Activated CD4-positive, alpha-beta memory T cell treated with anti-CD3 and anti-CD28 coated beads for 36 hours (primary cell): ENCODE data around the gene SLMAP. TPM values are rescaled to one million over a fixed set of nuclear protein-coding genes. Genes with fewer than 3 reads are reported as not detected.

Experiments
- CTCF ChIA-PET: fragments of 350-600 bp; sonication (Branson Sonifier 250); formaldehyde crosslinking; loops from one replicate; lab custom pipeline; 2021; ENCODE audit warnings: antibody characterized with exemption, inconsistent platforms; lab: Charles Lee
- POLR2A ChIA-PET: fragments of 350-600 bp; sonication (Branson Sonifier 250); formaldehyde crosslinking; loops from one replicate; lab custom pipeline; 2021; ENCODE audit warnings: antibody characterized with exemption; lab: Charles Lee
- DNase-seq: peaks from one replicate; pipeline ENCODE4 v3.0.0-alpha.2; 2020
- H3K27ac Mint-ChIP-seq: one replicate; pipeline ENCODE4 v1.8.0; 2021; ENCODE audit warnings: mixed read lengths
- H3K27me3 Mint-ChIP-seq: one replicate; pipeline ENCODE4 v1.8.0; 2021; ENCODE audit warnings: mixed read lengths
- H3K36me3 Mint-ChIP-seq: one replicate; pipeline ENCODE4 v1.8.0; 2021; ENCODE audit warnings: mixed read lengths
- H3K4me1 Mint-ChIP-seq: one replicate; pipeline ENCODE4 v1.8.0; 2021; ENCODE audit warnings: low read depth, mixed read lengths
- H3K4me3 Mint-ChIP-seq: one replicate; pipeline ENCODE4 v1.8.0; 2021; ENCODE audit warnings: mild to moderate bottlenecking, mixed read lengths
- H3K9me3 Mint-ChIP-seq: one replicate; pipeline ENCODE4 v1.8.0; 2021; ENCODE audit warnings: mixed read lengths
- intact Hi-C: fragments of 100-400 bp; cut with micrococcal nuclease; formaldehyde crosslinking; loops from one replicate; pipeline ENCODE4 v1.15.1; 2023
- total RNA-seq, 2 experiments: library from RNA; stranded (reverse); gene quantifications; one replicate each; pipeline ENCODE4 v1.2.3, GENCODE V29; 2021

The SLMAP gene
- total RNA-seq, 2 experiments from 2014 or later, result 42.5 to 43.9 TPM

DNA sequence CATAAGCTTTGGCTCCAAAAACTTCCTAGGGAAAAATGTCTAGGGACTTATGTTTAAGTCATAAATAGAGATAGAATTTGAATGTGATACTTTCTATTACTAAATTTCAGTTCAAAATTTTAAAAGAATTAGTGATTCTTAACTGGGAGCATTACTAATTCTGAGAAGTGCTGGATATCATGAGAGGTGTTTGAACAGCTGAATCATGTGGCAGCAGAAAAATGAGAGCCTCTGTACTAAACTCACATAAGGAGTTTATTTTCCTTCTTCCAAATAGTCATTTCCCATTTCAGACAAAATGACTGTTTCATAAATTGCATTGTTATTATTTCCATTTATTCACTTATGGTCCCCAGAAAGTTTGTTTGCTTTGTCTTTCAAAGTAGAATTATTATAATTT, 62.7 kb downstream of the SLMAP start:
- intact Hi-C loops, result loop anchor here (5.0 kb wide), 2 partner anchors 61 to 126 kb away; partner anchors contain the start of genes DENND6A and SLMAP
- Mint-ChIP-seq H3K27ac (no peak overlapping the region), H3K36me3 (no peaks in the 10 kb centered on the region), H3K4me1 (peaks cover 36% of the 10 kb centered on the region), H3K9me3 (no peaks in the 10 kb centered on the region), H3K27me3 (no peaks in the 10 kb centered on the region), H3K4me3 (no peak overlapping the region)
- CTCF ChIA-PET, result no interaction called here
- POLR2A ChIA-PET, result interaction anchor here (0.6 kb wide), 1 partner anchor 13 kb away, joined by 3 read pairs; no protein-coding TSS in a partner anchor
- DNase-seq, result no peak

DNA sequence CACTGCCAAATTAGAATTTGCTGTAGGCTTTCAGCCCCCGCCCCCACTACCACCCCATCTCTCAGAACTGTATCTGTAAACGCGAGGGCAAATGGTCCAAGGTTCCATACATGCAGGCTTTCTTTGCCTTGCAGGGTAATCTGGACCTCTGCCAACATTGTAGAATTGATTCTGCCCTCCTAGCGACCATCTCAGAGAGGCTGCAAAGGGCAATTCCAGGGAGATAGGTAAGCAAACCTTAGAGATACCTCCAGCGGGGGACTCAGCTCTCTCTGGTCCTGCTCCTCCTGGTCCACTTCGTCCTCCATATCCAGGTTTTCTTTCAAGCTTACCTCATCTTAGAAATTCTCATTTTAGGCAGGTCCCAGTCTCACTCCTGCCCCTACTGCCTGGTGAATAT, 64.4 kb downstream of the SLMAP start:
- Mint-ChIP-seq H3K4me1 (peaks cover 25% of the 10 kb centered on the region), H3K4me3 (no peak overlapping the region), H3K9me3 (no peaks in the 10 kb centered on the region), H3K36me3 (no peaks in the 10 kb centered on the region), H3K27me3 (no peaks in the 10 kb centered on the region), H3K27ac (no peak overlapping the region)
- ChIA-PET CTCF (no interaction called here), POLR2A (no interaction called here)
- DNase-seq, result no peak
- intact Hi-C loops, result loop anchor here (2.0 to 10.0 kb wide), 2 partner anchors 16 to 426 kb away; no protein-coding TSS in a partner anchor

DNA sequence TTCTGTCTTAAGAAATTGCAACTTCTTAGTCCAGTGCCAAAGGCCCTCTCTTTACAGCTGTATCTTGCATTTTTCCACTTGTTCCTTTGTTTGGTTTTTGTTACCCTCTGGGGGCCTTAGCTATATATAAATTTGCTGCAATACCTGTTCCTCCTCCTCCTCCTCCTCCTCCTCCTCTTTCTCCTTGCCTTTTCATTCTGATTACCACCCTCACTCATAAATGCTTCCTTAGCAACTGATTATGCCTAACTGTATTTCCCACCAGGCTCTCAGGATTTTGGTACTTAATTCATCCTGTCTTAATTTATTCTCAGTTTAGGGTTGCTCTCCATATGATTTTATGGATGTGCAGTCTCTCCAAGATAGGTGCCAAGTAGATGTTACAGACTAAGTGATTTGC, 65.7 kb downstream of the SLMAP start:
- POLR2A ChIA-PET, result no interaction called here
- intact Hi-C loops, result loop anchor here (2.0 to 10.0 kb wide), 2 partner anchors 17 to 427 kb away; no protein-coding TSS in a partner anchor
- no peaks in the 10 kb centered on the region for H3K36me3 Mint-ChIP-seq

DNA sequence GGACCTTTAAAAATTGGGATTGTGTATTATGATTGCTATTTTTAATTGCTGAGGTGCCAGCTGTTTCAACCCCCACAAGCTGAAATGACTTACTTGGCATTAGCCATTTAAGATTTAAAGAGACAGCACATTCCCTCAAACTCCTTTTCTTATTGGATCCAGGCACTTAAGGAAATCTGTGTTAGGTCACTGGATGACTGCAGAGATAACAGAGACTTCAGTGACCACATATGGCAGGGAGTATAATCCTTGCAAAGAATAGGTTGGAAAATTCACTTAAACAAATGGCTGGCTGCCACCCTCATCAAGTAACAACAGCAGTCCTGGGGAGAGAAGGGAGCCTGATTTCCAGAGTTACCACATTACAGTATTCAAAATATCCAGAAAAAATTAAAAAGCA, 66.6 kb downstream of the SLMAP start:
- POLR2A ChIA-PET, result no interaction called here
- intact Hi-C loops, result loop anchor here (10.0 kb wide), 1 partner anchor 428 kb away; no protein-coding TSS in a partner anchor
- Mint-ChIP-seq H3K9me3 (no peaks in the 10 kb centered on the region), H3K27ac (no peak overlapping the region), H3K4me1 (peaks cover 24% of the 10 kb centered on the region), H3K27me3 (no peaks in the 10 kb centered on the region), H3K36me3 (no peaks in the 10 kb centered on the region), H3K4me3 (no peak overlapping the region)
- CTCF ChIA-PET, result no interaction called here
- DNase-seq, result no peak

More for the DNA sequence above, 65.7 kb downstream of the SLMAP start:
- no peak overlapping the region for H3K4me3 Mint-ChIP-seq
- H3K27me3 Mint-ChIP-seq, result no peaks in the 10 kb centered on the region
- no peak for DNase-seq
- H3K9me3 Mint-ChIP-seq, result no peaks in the 10 kb centered on the region
- CTCF ChIA-PET, result no interaction called here
- peaks cover 23% of the 10 kb centered on the region for H3K4me1 Mint-ChIP-seq
- no peak overlapping the region for H3K27ac Mint-ChIP-seq

DNA sequence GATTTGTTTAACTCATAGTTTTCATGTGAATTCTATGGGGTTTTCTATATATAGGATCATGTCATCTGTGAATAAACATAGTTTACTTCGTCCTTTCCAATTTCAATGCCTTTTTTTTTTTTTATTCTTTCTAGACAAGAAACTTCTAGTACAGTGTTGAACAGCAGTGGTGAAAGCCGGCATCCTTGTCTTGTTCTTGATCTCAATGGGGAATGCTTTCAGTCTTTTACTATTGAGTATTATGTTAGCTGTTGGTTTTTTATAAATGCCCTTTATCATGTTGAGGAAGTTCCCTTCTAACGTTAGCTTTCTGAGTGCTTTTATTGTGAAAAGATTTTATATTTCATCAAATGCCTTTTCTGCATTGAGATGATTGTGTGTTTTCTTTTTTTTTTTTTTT, 69.0 kb downstream of the SLMAP start:
- Mint-ChIP-seq H3K27ac (no peak overlapping the region), H3K9me3 (no peaks in the 10 kb centered on the region), H3K4me1 (peaks cover 11% of the 10 kb centered on the region), H3K27me3 (no peaks in the 10 kb centered on the region), H3K36me3 (no peaks in the 10 kb centered on the region), H3K4me3 (no peak overlapping the region)
- intact Hi-C loops, result loop anchor here (10.0 kb wide), 1 partner anchor 430 kb away; no protein-coding TSS in a partner anchor
- no peak for DNase-seq
- ChIA-PET POLR2A (no interaction called here), CTCF (no interaction called here)

DNA sequence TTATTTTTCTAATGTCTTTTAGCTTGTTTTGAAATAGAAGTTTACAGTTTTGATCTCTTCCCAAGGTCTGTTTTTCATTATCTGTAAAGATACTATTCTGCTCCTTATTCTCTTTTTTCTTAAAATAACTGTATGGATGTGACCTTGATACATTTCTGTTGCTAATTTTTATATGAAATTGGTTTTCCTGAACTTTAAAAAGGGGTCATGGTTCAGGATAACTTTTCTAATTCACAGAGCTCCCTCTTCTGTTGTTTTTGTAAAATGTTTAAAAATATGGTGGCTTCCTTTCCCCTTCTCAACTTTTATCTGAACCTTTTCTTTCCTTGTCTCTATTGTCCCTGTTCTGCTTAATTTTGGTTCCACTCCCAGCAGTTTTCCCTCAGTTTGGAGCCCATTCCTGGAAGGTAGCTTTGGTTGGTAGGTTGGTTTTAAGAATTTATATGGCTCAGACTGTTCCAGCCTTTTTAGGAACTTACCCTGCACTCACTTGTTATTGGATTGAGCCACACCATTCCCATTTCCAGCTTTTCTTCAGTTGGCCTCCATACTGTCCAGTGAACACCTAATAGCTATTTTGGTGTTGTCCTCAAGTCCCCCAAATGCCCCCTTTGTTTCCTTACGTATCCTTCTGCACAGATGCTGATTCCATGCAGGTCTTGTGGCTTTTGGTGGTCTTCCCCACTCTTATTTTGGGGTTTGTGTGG, 70.3 kb downstream of the SLMAP start:
- Mint-ChIP-seq H3K4me3 (no peak overlapping the region), H3K9me3 (no peaks in the 10 kb centered on the region), H3K27ac (no peak overlapping the region), H3K4me1 (peaks cover 11% of the 10 kb centered on the region), H3K36me3 (no peaks in the 10 kb centered on the region), H3K27me3 (no peaks in the 10 kb centered on the region)
- POLR2A ChIA-PET, result no interaction called here
- intact Hi-C loops, result loop anchor here (10.0 kb wide), 1 partner anchor 432 kb away; no protein-coding TSS in a partner anchor
- CTCF ChIA-PET, result interaction anchor here (1.0 to 2.0 kb wide), 2 partner anchors 392 to 429 kb away, joined by 3 to 7 read pairs; no protein-coding TSS in a partner anchor
- DNase-seq, result no peak

DNA sequence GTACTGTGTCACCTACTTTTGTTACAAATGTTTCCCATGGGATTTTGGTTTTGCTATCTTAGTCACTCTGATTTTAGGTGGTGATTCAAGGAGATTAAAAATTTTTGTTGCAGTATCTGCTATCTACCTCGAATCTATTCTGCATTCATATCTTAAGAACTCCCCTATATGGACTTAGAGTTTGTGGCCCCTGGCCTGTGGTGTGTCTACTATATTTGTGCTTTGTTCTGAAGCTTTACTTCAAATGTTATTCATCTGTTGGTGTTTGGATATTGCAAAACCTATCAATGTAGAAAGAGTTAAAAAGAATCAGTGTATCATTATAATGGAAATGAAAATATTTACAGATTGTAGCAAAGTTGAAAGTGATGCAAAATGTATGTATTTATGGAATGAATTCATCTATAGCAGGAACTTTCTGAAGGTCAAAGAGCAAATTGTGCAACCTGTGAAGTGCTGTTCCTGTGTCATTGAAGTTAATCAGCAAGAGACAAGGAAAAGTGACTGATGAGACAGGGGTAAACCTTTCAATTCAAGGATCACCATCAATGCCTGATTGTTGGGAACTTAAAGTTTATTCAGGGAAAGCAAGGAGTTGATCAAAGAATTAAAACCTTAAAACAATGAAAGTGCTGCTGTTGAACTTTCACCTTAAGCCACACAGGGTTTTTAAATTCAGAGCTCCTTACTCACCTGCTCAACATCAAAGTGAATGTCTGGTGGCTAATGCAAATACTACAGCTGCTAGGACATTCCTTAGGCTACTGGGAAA, 71.0 kb downstream of the SLMAP start:
- Mint-ChIP-seq H3K27me3 (no peaks in the 10 kb centered on the region), H3K4me1 (peaks cover 11% of the 10 kb centered on the region), H3K36me3 (peaks cover 5% of the 10 kb centered on the region), H3K4me3 (no peak overlapping the region), H3K9me3 (no peaks in the 10 kb centered on the region), H3K27ac (no peak overlapping the region)
- intact Hi-C loops, result loop anchor here (10.0 kb wide), 1 partner anchor 432 kb away; no protein-coding TSS in a partner anchor
- ChIA-PET POLR2A (no interaction called here), CTCF (interaction anchor here (2.0 kb wide), 1 partner anchor 430 kb away, joined by 7 read pairs; no protein-coding TSS in a partner anchor)
- no peak for DNase-seq

DNA sequence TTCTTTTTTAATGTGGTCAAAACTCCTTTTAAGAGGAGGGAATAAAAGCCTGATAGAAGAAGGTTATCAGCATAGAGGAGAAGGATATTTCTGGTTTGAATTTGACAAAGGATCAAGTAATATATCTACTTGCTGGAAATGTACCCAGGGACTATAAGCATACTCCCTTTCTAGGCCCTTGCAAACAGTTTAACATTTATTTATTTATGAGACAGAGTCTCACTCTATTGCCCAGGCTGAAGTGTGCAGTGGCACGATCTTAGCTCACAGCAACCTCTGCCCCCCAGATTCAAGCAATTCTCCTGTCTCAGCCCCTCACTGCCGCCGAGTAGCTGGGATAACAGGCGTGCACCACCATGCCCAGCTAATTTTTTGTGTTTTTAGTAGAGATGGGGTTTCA, 71.6 kb downstream of the SLMAP start:
- Mint-ChIP-seq H3K9me3 (no peaks in the 10 kb centered on the region), H3K27ac (no peak overlapping the region), H3K4me1 (peaks cover 11% of the 10 kb centered on the region), H3K36me3 (peaks cover 5% of the 10 kb centered on the region), H3K4me3 (no peak overlapping the region), H3K27me3 (no peaks in the 10 kb centered on the region)
- no peak for DNase-seq
- intact Hi-C loops, result loop anchor here (10.0 kb wide), 1 partner anchor 433 kb away; no protein-coding TSS in a partner anchor
- CTCF ChIA-PET, result interaction anchor here (2.0 kb wide), 1 partner anchor 430 kb away, joined by 7 read pairs; no protein-coding TSS in a partner anchor
- POLR2A ChIA-PET, result no interaction called here

DNA sequence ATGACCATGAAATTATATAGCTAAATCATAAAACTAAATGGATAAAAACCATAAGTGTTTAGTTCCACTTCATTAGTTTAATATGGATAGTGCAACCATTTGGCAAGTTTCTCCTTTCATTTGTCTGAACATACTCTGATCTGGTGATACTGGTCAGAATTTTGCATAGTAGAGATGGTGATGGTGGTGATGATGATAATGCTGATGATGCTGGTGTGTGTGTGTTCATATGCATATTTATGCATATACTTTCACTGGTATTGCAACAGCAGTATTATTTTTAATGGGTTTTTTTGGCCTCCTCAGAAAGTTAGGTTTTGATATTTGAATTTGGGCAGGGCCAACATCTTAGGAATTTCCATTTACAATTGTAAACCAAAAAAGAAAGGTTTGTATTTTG, 76.4 kb downstream of the SLMAP start:
- Mint-ChIP-seq H3K27ac (no peak overlapping the region), H3K4me3 (no peak overlapping the region), H3K9me3 (no peaks in the 10 kb centered on the region), H3K36me3 (peaks cover 5% of the 10 kb centered on the region), H3K4me1 (no peaks in the 10 kb centered on the region), H3K27me3 (no peaks in the 10 kb centered on the region)
- ChIA-PET CTCF (no interaction called here), POLR2A (interaction anchor here (0.6 kb wide), 1 partner anchor 1201 kb away, joined by 4 read pairs; no protein-coding TSS in a partner anchor)
- DNase-seq, result no peak
- intact Hi-C loops, result no loop called here

DNA sequence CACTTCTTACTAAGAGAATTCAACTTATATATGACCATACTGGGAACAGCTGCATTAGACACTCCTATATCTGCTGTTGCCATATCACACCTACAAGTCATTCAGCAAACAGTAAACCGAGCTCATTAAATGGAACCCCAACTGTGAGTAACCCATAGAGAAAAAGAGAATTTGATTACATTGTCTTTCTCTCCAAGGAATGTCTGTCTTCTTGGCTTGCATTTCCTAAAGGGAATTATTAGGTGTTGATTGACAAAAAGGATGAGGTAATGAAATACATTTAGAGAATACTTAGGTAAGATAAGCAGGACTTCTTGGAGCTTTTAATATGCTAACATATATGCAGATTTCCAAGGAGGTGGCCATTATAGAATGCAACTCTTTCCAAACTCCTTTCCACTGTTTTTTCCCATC, 76.8 kb downstream of the SLMAP start:
- POLR2A ChIA-PET, result interaction anchor here (0.6 kb wide), 1 partner anchor 1200 kb away, joined by 4 read pairs; no protein-coding TSS in a partner anchor
- Mint-ChIP-seq H3K9me3 (no peaks in the 10 kb centered on the region), H3K4me1 (no peaks in the 10 kb centered on the region), H3K27me3 (no peaks in the 10 kb centered on the region), H3K4me3 (no peak overlapping the region), H3K27ac (no peak overlapping the region), H3K36me3 (peaks cover 5% of the 10 kb centered on the region)
- CTCF ChIA-PET, result no interaction called here
- no peak for DNase-seq
- intact Hi-C loops, result no loop called here

DNA sequence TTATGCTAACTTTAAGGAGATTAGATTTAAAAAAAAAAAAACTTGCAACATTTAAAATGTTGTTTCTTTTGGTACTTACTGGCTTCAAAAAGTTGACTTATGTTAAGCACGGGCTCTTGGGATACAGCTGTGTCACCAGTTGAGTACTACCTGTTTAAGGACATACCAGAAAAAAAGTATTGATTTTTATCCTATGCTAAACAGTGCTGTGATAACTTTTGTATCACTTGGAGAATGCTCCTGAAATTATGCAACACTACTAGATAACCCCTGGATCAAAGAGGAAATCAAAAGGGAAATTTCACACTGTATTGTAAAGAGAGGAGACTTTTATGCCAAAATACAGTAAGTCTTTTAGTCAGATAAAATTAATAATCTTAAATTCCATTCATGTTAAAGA, 77.7 kb downstream of the SLMAP start:
- ChIA-PET POLR2A (no interaction called here), CTCF (no interaction called here)
- intact Hi-C loops, result no loop called here
- no peaks in the 10 kb centered on the region for H3K9me3 Mint-ChIP-seq
- no peaks in the 10 kb centered on the region for H3K27me3 Mint-ChIP-seq
- DNase-seq, result no peak
- H3K36me3 Mint-ChIP-seq, result peaks cover 5% of the 10 kb centered on the region
- no peak overlapping the region for H3K4me3 Mint-ChIP-seq
- H3K4me1 Mint-ChIP-seq, result no peaks in the 10 kb centered on the region
- no peak overlapping the region for H3K27ac Mint-ChIP-seq

DNA sequence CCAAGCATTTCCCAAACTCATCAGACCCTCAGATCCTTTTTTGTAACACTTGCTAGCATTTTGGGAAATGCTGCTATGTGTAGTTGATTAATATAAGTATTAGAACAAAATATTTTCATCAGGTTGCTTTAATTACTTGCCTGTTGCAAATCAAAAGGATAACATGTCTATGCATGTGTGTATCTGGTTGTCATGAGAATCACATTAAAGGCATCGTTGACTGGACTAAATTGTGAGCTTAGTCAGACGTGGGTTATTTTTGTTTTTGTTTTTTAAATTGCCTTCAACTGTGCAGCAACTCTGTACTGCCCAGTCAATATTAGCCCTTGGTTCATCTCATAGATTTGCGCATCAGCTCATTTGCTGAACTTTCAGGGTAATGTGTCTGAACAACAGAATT, 81.6 kb downstream of the SLMAP start:
- intact Hi-C loops, result no loop called here
- Mint-ChIP-seq H3K4me1 (peaks cover 4% of the 10 kb centered on the region), H3K36me3 (no peaks in the 10 kb centered on the region), H3K9me3 (no peaks in the 10 kb centered on the region), H3K27me3 (no peaks in the 10 kb centered on the region), H3K4me3 (no peak overlapping the region), H3K27ac (no peak overlapping the region)
- ChIA-PET CTCF (no interaction called here), POLR2A (no interaction called here)
- no peak for DNase-seq
